HUES64 (cell line): Measurements from ENCODE around the gene KANSL3.

Source experiments
- H3K27ac ChIP-seq: 2 replicates; pipeline ENCODE4 v1.7.0; 2013; ENCODE audit warnings: low read depth, low read length, inconsistent platforms
- H3K27me3 ChIP-seq: 2 replicates; pipeline ENCODE4 v1.6.1; 2013; ENCODE audit warnings: mild to moderate bottlenecking, low read length; ENCODE audit not compliant: insufficient read depth
- H3K36me3 ChIP-seq: 2 replicates; pipeline ENCODE4 v1.6.1; 2013; ENCODE audit warnings: mild to moderate bottlenecking, low read length; ENCODE audit not compliant: insufficient read depth
- H3K4me1 ChIP-seq: 2 replicates; pipeline ENCODE4 v1.6.1; 2013; ENCODE audit warnings: mild to moderate bottlenecking, low read length, moderate library complexity; ENCODE audit not compliant: insufficient read depth
- H3K4me3 ChIP-seq: 2 replicates; pipeline ENCODE4 v1.5.1; 2013; ENCODE audit warnings: mild to moderate bottlenecking, low read length, moderate library complexity
- H3K9ac ChIP-seq: 2 replicates; pipeline ENCODE4 v1.6.1; 2013; ENCODE audit warnings: mild to moderate bottlenecking, low read depth, low read length
- H3K9me3 ChIP-seq: 2 replicates; pipeline ENCODE4 v1.6.1; 2013; ENCODE audit warnings: low read depth, low read length; ENCODE audit not compliant: insufficient read depth
- WGBS: fragments of 150-250, 120-280 bp; methylation state at CpG from one replicate; pipeline ENCODE4 v1.1.7; 2013; ENCODE audit warnings: missing lambda C conversion rate; 5-methylcytosine and 5-hydroxymethylcytosine counted together

KANSL3 gene

GRCh38 chr2:96602330-96602823, 35.7 kb downstream of the KANSL3 start:
- Histone ChIP-seq H3K9me3 (no peaks in the 10 kb centered on the region), H3K4me3 (no peak overlapping the region), H3K36me3 (peaks cover 94% of the 10 kb centered on the region), H3K27ac (no peak overlapping the region), H3K4me1 (no peaks in the 10 kb centered on the region), H3K9ac (no peak overlapping the region), H3K27me3 (no peaks in the 10 kb centered on the region)
- 95% methylated on average over 2 of the region's 2 CpGs for WGBS

- Histone ChIP-seq H3K4me1 (no peaks in the 10 kb centered on the region), H3K36me3 (peaks cover 94% of the 10 kb centered on the region), H3K9ac (no peak overlapping the region), H3K27ac (no peak overlapping the region), H3K27me3 (no peaks in the 10 kb centered on the region), H3K4me3 (no peak overlapping the region), H3K9me3 (no peaks in the 10 kb centered on the region)
- WGBS = 96% methylated on average over 8 of the region's 8 CpGs
Measured at GRCh38 chr2:96601382-96602292, 36.5 kb downstream of the KANSL3 start.

GRCh38 chr2:96599941-96600340, 38.2 kb downstream of the KANSL3 start:
- peaks cover 93% of the 10 kb centered on the region for H3K36me3 ChIP-seq
- H3K27me3 ChIP-seq = no peaks in the 10 kb centered on the region
- no peak overlapping the region for H3K4me3 ChIP-seq
- WGBS = 100% methylated on average over 2 of the region's 2 CpGs
- H3K9ac ChIP-seq = no peak overlapping the region
- H3K27ac ChIP-seq = no peak overlapping the region
- H3K4me1 ChIP-seq = no peaks in the 10 kb centered on the region
- H3K9me3 ChIP-seq = no peaks in the 10 kb centered on the region

- H3K36me3 ChIP-seq = peaks cover 87% of the 10 kb centered on the region
- no peaks in the 10 kb centered on the region for H3K9me3 ChIP-seq
- no peaks in the 10 kb centered on the region for H3K4me1 ChIP-seq
- H3K4me3 ChIP-seq = no peak overlapping the region
- no peak overlapping the region for H3K27ac ChIP-seq
- no peak overlapping the region for H3K9ac ChIP-seq
- H3K27me3 ChIP-seq = no peaks in the 10 kb centered on the region
Measured at GRCh38 chr2:96596596-96596995, 41.5 kb downstream of the KANSL3 start.

- H3K27ac ChIP-seq = no peak overlapping the region
- WGBS = 94% methylated on average over 5 of the region's 5 CpGs
- no peaks in the 10 kb centered on the region for H3K9me3 ChIP-seq
- no peak overlapping the region for H3K9ac ChIP-seq
- peaks cover 69% of the 10 kb centered on the region for H3K36me3 ChIP-seq
- H3K4me1 ChIP-seq = no peaks in the 10 kb centered on the region
- no peaks in the 10 kb centered on the region for H3K27me3 ChIP-seq
- H3K4me3 ChIP-seq = no peak overlapping the region
Measured at GRCh38 chr2:96594691-96595152, 43.4 kb downstream of the KANSL3 start.

GRCh38 chr2:96594282-96594681, 43.8 kb downstream of the KANSL3 start:
- Histone ChIP-seq H3K4me3 (no peak overlapping the region), H3K4me1 (no peaks in the 10 kb centered on the region), H3K27me3 (no peaks in the 10 kb centered on the region), H3K9ac (no peak overlapping the region), H3K9me3 (no peaks in the 10 kb centered on the region), H3K27ac (no peak overlapping the region), H3K36me3 (peaks cover 64% of the 10 kb centered on the region)
- WGBS = 94% methylated on average over 3 of the region's 3 CpGs

- Histone ChIP-seq H3K9ac (no peak overlapping the region), H3K9me3 (no peaks in the 10 kb centered on the region), H3K4me1 (peaks cover 9% of the 10 kb centered on the region; the same call in 1 of the 2 replicates), H3K4me3 (no peak overlapping the region), H3K36me3 (peaks cover 42% of the 10 kb centered on the region), H3K27me3 (no peaks in the 10 kb centered on the region), H3K27ac (no peak overlapping the region)
- 96% methylated on average over 3 of the region's 3 CpGs for WGBS
Measured at GRCh38 chr2:96591494-96591893, 46.6 kb downstream of the KANSL3 start.

GRCh38 chr2:96591054-96591453, 47.1 kb downstream of the KANSL3 start:
- H3K27me3 ChIP-seq = no peaks in the 10 kb centered on the region
- no peaks in the 10 kb centered on the region for H3K9me3 ChIP-seq
- peaks cover 38% of the 10 kb centered on the region for H3K36me3 ChIP-seq
- no peak overlapping the region for H3K4me3 ChIP-seq
- no peak overlapping the region for H3K9ac ChIP-seq
- H3K27ac ChIP-seq = no peak overlapping the region
- H3K4me1 ChIP-seq = peaks cover 9% of the 10 kb centered on the region; the same call in 1 of the 2 replicates
- no CpG with 5 or more reads among the region's 2 CpGs for WGBS

- Histone ChIP-seq H3K4me1 (peaks cover 9% of the 10 kb centered on the region; the same call in 1 of the 2 replicates), H3K9ac (no peak overlapping the region), H3K9me3 (no peaks in the 10 kb centered on the region), H3K27ac (no peak overlapping the region; the same call in 1 of the 2 replicates), H3K4me3 (no peak overlapping the region), H3K36me3 (peaks cover 6% of the 10 kb centered on the region; the same call in 1 of the 2 replicates), H3K27me3 (no peaks in the 10 kb centered on the region)
- 100% methylated on average over 1 of the region's 1 CpG for WGBS
Measured at GRCh38 chr2:96587843-96588242, 50.3 kb downstream of the KANSL3 start.

GRCh38 chr2:96584017-96584416, 54.1 kb downstream of the KANSL3 start:
- H3K9ac ChIP-seq = no peak overlapping the region
- no peak overlapping the region for H3K27ac ChIP-seq
- no peaks in the 10 kb centered on the region for H3K9me3 ChIP-seq
- H3K27me3 ChIP-seq = no peaks in the 10 kb centered on the region
- WGBS = 100% methylated on average over 2 of the region's 4 CpGs
- H3K36me3 ChIP-seq = 0 out of 2 replicates have a peak, but pooled peaks cover 2% of the 10 kb centered on the region
- no peak overlapping the region for H3K4me3 ChIP-seq
- peaks cover 9% of the 10 kb centered on the region; the same call in 1 of the 2 replicates for H3K4me1 ChIP-seq

GRCh38 chr2:96580771-96581170, 57.3 kb downstream of the KANSL3 start:
- 76% methylated on average over 4 of the region's 4 CpGs for WGBS

More at GRCh38 chr2:96580771-96581170, 57.3 kb downstream of the KANSL3 start:
- no peak overlapping the region for H3K27ac ChIP-seq
- H3K9ac ChIP-seq = no peak overlapping the region
- H3K4me3 ChIP-seq = no peak overlapping the region
- no peaks in the 10 kb centered on the region for H3K36me3 ChIP-seq
- H3K27me3 ChIP-seq = no peaks in the 10 kb centered on the region
- no peaks in the 10 kb centered on the region for H3K9me3 ChIP-seq
- H3K4me1 ChIP-seq = no peaks in the 10 kb centered on the region
